Omental fat pad (tissue), 4 donors: ENCODE measurements around the gene ELAVL4. TPM values are rescaled to one million over a fixed set of nuclear protein-coding genes. Genes with fewer than 3 reads are reported as not detected.

Experiments
- ATAC-seq: fragments of 150-250 bp; one replicate; pipeline ENCODE4 v1.9.1; 2016; ENCODE audit warnings: mild to moderate bottlenecking, moderate library complexity; ENCODE audit not compliant: low FRiP score
- DNase-seq: peaks from one replicate; pipeline ENCODE4 v3.0.0-alpha.2; 2019; ENCODE audit warnings: low spot score
- CTCF ChIP-seq, 3 donors: fragments of 450-650 bp; IDR thresholded peaks; one replicate each; pipeline ENCODE4 v1.5.1; 2016 to 2017; ENCODE audit warnings: antibody characterized with exemption in 3 of 3, mild to moderate bottlenecking in 3 of 3, moderate library complexity in 2 of 3
- total RNA-seq, 4 donors: library from RNA; depleted of rRNA; stranded (reverse); fragments of >200 nt; gene quantifications; one replicate each; pipeline ENCODE4 v1.1.0, GENCODE V29; 2016

Gene ELAVL4
- total RNA-seq, 4 donors from 2014 or later = 0.12 TPM; not detected in 3

- TF ChIP-seq CTCF (IDR thresholded peaks at IDR 0.05) = no peak
- ATAC-seq = no peak
- DNase-seq = no peak
Measured at GRCh38 chr1:50103615-50104081, 5.1 kb upstream of the ELAVL4 start.

- no peak for DNase-seq
- no peak for TF ChIP-seq CTCF (IDR thresholded peaks at IDR 0.05)
- no peak for ATAC-seq
Measured at GRCh38 chr1:50105433-50105832, 3.3 kb upstream of the ELAVL4 start.

DNA sequence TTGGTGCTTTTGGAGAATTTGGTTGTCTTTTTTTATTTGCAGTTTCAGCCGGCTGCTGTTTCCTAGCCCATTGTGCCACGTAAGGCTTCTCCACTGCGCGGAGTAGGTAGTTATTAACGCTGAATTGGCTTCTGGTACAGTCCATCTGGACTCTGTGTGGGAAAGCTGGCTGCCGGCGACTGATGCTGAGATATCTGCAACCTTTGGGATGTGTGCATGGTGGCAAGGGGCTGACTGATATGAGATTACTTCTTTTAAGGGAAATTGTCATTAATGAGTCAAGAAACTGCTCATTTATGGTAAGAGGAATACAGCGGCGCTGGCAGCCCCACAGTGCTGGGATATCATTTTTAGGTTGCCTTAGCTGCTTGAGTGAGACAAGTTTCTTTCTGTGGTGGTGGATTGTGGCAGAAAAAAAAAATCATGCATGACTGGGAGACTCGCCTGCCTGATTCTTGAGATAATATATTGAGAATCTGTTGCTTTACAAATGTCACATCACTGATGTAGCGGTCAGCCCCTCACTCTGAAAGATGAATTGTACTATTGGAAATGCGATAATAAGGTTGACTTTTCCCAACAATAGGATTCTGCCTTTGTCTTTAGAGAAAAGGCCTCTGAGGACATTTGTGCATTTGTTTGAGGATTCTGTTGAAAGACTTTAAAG, 2.5 kb upstream of the ELAVL4 start:
- ATAC-seq = no peak
- DNase-seq = no peak
- no peak for TF ChIP-seq CTCF (IDR thresholded peaks at IDR 0.05)

GRCh38 chr1:50109116-50109515, 396 bp downstream of the ELAVL4 start:
- ATAC-seq (no peak), DNase-seq (no peak)
- TF ChIP-seq CTCF (IDR thresholded peaks at IDR 0.05) = no peak

DNA sequence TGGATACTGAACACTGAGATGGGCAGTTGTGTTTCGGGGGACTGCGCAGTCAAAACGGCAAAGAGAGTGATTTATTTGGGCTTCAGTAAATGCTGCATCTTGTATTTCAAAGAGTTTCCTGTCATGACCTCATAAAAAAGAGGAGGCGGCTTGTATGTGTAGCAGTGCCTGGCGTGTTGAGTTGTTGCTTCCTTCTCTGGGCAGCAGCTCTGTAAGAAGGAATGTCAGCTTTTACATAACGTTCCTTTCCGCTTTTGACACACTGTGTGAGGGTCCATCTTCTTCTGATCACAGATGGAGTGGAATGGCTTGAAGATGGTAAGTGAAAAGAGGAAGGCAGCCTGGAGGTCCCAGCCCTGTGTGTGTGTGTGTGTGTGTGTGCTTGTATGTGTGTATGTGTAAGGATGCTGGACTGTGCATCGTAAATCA, 941 bp downstream of the ELAVL4 start:
- no peak for TF ChIP-seq CTCF (IDR thresholded peaks at IDR 0.05)
- DNase-seq (no peak), ATAC-seq (no peak)

DNA sequence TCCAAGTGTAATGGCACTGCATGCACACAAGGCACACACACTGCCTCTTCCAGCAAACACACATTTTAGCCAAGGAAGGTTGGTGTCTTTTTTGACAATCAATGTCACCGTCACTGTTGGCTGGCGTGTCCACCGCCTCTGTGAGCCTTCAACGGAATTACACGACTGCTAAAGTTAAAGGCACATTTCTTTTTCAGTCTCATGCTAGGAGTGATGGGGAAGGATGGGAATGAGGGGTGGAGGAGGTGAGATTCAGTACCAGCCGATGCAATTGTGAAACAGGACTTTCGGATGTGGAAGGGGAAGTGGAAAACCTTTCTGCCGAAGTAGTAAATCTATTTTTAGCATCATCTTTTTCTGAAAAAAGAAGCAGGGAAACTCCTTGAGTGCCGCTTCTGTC, 1.4 kb downstream of the ELAVL4 start:
- ATAC-seq = no peak
- DNase-seq = no peak
- no peak for TF ChIP-seq CTCF (IDR thresholded peaks at IDR 0.05)

- TF ChIP-seq CTCF (IDR thresholded peaks at IDR 0.05) = no peak
- ATAC-seq = no peak
Measured at GRCh38 chr1:50110656-50111055, 1.9 kb downstream of the ELAVL4 start.

More at GRCh38 chr1:50110656-50111055, 1.9 kb downstream of the ELAVL4 start:
- DNase-seq = no peak
